ENCODE data around the gene STUB1.

The STUB1 gene

GRCh38 chr16:726438-727290 lies 46.5 kb downstream of the STUB1 start, which contains the start of the genes CCDC78 and HAGHL:
Gene CCDC78 (minus strand): TSS chr16:726443. CDS start chr16:726367, 76 bp downstream.
Gene HAGHL (plus strand): TSS chr16:727106. CDS start chr16:727510, 404 bp downstream.
- H3K4me1 ChIP-seq (ENCODE audit: insufficient read depth, insufficient read length): peaks cover 24% of the 10 kb centered on the region
- peaks cover 39% of the 10 kb centered on the region for H3K36me3 ChIP-seq (ENCODE audit: insufficient read depth, insufficient read length, low read length)
- DNase-seq (ENCODE audit: low read depth, low spot score): peak; percentile 62
- no peaks in the 10 kb centered on the region; the same call in 1 of the 2 replicates for H3K9me3 ChIP-seq (ENCODE audit: insufficient read depth, low read length)
- H3K27me3 ChIP-seq (ENCODE audit: insufficient read depth, insufficient read length): peaks cover 6% of the 10 kb centered on the region
- TF ChIP-seq YY1 (IDR thresholded peaks at IDR 0.05; ENCODE audit: insufficient read depth, insufficient read length): no peak
- no peak for TF ChIP-seq SUZ12 (IDR thresholded peaks at IDR 0.05; ENCODE audit: extremely low read depth, insufficient read depth, insufficient read length)
- no peak for TF ChIP-seq ZNF274 (IDR thresholded peaks at IDR 0.05; ENCODE audit: low read depth, low read length)
- H3K9ac ChIP-seq (ENCODE audit: insufficient read length, low read depth): peak within 1 kb of the TSS; percentile 96
- peak within 1 kb of the TSS; percentile 91 for H3K4me3 ChIP-seq (ENCODE audit: insufficient read length, low read depth)

- Histone ChIP-seq H3K4me1 (ENCODE audit: insufficient read depth, insufficient read length) (peaks cover 21% of the 10 kb centered on the region), H3K27me3 (ENCODE audit: insufficient read depth, insufficient read length) (peaks cover 6% of the 10 kb centered on the region), H3K36me3 (ENCODE audit: insufficient read depth, insufficient read length, low read length) (peaks cover 45% of the 10 kb centered on the region), H3K9ac (ENCODE audit: insufficient read length, low read depth) (peak overlapping the region; percentile 96), H3K9me3 (ENCODE audit: insufficient read depth, low read length) (no peaks in the 10 kb centered on the region; the same call in 1 of the 2 replicates), H3K4me3 (ENCODE audit: insufficient read length, low read depth) (peak overlapping the region; percentile 91)
- no peak for DNase-seq (ENCODE audit: low read depth, low spot score)
- TF ChIP-seq SUZ12 (IDR thresholded peaks at IDR 0.05; ENCODE audit: extremely low read depth, insufficient read depth, insufficient read length): no peak
- TF ChIP-seq ZNF274 (IDR thresholded peaks at IDR 0.05; ENCODE audit: low read depth, low read length): no peak
- TF ChIP-seq YY1 (IDR thresholded peaks at IDR 0.05; ENCODE audit: insufficient read depth, insufficient read length): no peak
Measured at GRCh38 chr16:727291-727977, 47.2 kb downstream of the STUB1 start.

GRCh38 chr16:728131-728889 lies 48.1 kb downstream of the STUB1 start:
- peak overlapping the region; percentile 96 for H3K9ac ChIP-seq (ENCODE audit: insufficient read length, low read depth)
- H3K9me3 ChIP-seq (ENCODE audit: insufficient read depth, low read length): no peaks in the 10 kb centered on the region
- H3K4me1 ChIP-seq (ENCODE audit: insufficient read depth, insufficient read length): peaks cover 21% of the 10 kb centered on the region
- TF ChIP-seq SUZ12 (IDR thresholded peaks at IDR 0.05; ENCODE audit: extremely low read depth, insufficient read depth, insufficient read length): no peak
- no peak for TF ChIP-seq YY1 (IDR thresholded peaks at IDR 0.05; ENCODE audit: insufficient read depth, insufficient read length)
- H3K4me3 ChIP-seq (ENCODE audit: insufficient read length, low read depth): peak overlapping the region; percentile 91
- peaks cover 44% of the 10 kb centered on the region for H3K36me3 ChIP-seq (ENCODE audit: insufficient read depth, insufficient read length, low read length)
- peaks cover 6% of the 10 kb centered on the region for H3K27me3 ChIP-seq (ENCODE audit: insufficient read depth, insufficient read length)
- DNase-seq (ENCODE audit: low read depth, low spot score): no peak

GRCh38 chr16:728890-729744 lies 48.9 kb downstream of the STUB1 start:
- peaks cover 6% of the 10 kb centered on the region for H3K27me3 ChIP-seq (ENCODE audit: insufficient read depth, insufficient read length)
- no peak for DNase-seq (ENCODE audit: low read depth, low spot score)
- no peaks in the 10 kb centered on the region for H3K9me3 ChIP-seq (ENCODE audit: insufficient read depth, low read length)
- peaks cover 21% of the 10 kb centered on the region for H3K4me1 ChIP-seq (ENCODE audit: insufficient read depth, insufficient read length)
- H3K36me3 ChIP-seq (ENCODE audit: insufficient read depth, insufficient read length, low read length): peaks cover 49% of the 10 kb centered on the region
- peak overlapping the region; percentile 91 for H3K4me3 ChIP-seq (ENCODE audit: insufficient read length, low read depth)
- no peak for TF ChIP-seq YY1 (IDR thresholded peaks at IDR 0.05; ENCODE audit: insufficient read depth, insufficient read length)
- TF ChIP-seq ZNF274 (IDR thresholded peaks at IDR 0.05; ENCODE audit: low read depth, low read length): no peak
- no peak for TF ChIP-seq SUZ12 (IDR thresholded peaks at IDR 0.05; ENCODE audit: extremely low read depth, insufficient read depth, insufficient read length)
- H3K9ac ChIP-seq (ENCODE audit: insufficient read length, low read depth): peak overlapping the region; percentile 96

GRCh38 chr16:729768-730665 lies 49.8 kb downstream of the STUB1 start:
- DNase-seq (ENCODE audit: low read depth, low spot score): no peak
- Histone ChIP-seq H3K4me3 (ENCODE audit: insufficient read length, low read depth) (no peak overlapping the region), H3K36me3 (ENCODE audit: insufficient read depth, insufficient read length, low read length) (peaks cover 58% of the 10 kb centered on the region), H3K9ac (ENCODE audit: insufficient read length, low read depth) (peak overlapping the region; percentile 96), H3K9me3 (ENCODE audit: insufficient read depth, low read length) (no peaks in the 10 kb centered on the region), H3K27me3 (ENCODE audit: insufficient read depth, insufficient read length) (peaks cover 6% of the 10 kb centered on the region), H3K4me1 (ENCODE audit: insufficient read depth, insufficient read length) (peaks cover 21% of the 10 kb centered on the region)
- TF ChIP-seq YY1 (IDR thresholded peaks at IDR 0.05; ENCODE audit: insufficient read depth, insufficient read length) (no peak), ZNF274 (IDR thresholded peaks at IDR 0.05; ENCODE audit: low read depth, low read length) (no peak), SUZ12 (IDR thresholded peaks at IDR 0.05; ENCODE audit: extremely low read depth, insufficient read depth, insufficient read length) (no peak)

All from NT2/D1 (cell line).